HG03103 (cell line): ENCODE measurements around the gene VEZF1.

Source experiments
- ATAC-seq: cut with Tn5 transposase; IDR thresholded peaks from one replicate; pipeline ENCODE4 v1.9.1; 2021; ENCODE audit warnings: low read depth; ENCODE audit not compliant: unreplicated experiment

Gene VEZF1

GRCh38 chr17:57999496-58000017 lies 11.5 kb upstream of the VEZF1 start:
- ATAC-seq = peak; percentile 46

- ATAC-seq = no peak
Observed at GRCh38 chr17:57999010-57999495, 11.0 kb upstream of the VEZF1 start.

GRCh38 chr17:57997085-57997809 lies 9.2 kb upstream of the VEZF1 start:
- no peak for ATAC-seq

GRCh38 chr17:57995076-57995956 lies 7.3 kb upstream of the VEZF1 start:
- peak; percentile 59 for ATAC-seq

GRCh38 chr17:57994436-57994835 lies 6.4 kb upstream of the VEZF1 start:
- ATAC-seq = no peak

- ATAC-seq = no peak
Observed at GRCh38 chr17:57993471-57994365, 5.7 kb upstream of the VEZF1 start.

GRCh38 chr17:57991537-57991936 lies 3.5 kb upstream of the VEZF1 start:
- ATAC-seq = no peak

- no peak for ATAC-seq
Observed at GRCh38 chr17:57990037-57990436, 2.0 kb upstream of the VEZF1 start.

GRCh38 chr17:57988301-57989250 lies 522 bp upstream of the VEZF1 start:
- ATAC-seq = peak; percentile 65

GRCh38 chr17:57986841-57987580 lies 1.0 kb downstream of the VEZF1 start:
- ATAC-seq = no peak

- ATAC-seq = no peak
Observed at GRCh38 chr17:57985675-57985974, 2.4 kb downstream of the VEZF1 start.

- no peak for ATAC-seq
Observed at GRCh38 chr17:57984936-57985674, 2.9 kb downstream of the VEZF1 start.

- no peak for ATAC-seq
Observed at GRCh38 chr17:57984261-57984890, 3.7 kb downstream of the VEZF1 start.

- ATAC-seq = no peak
Observed at GRCh38 chr17:57983446-57983845, 4.6 kb downstream of the VEZF1 start.

- ATAC-seq = no peak
Observed at GRCh38 chr17:57982452-57983170, 5.4 kb downstream of the VEZF1 start.

GRCh38 chr17:57980522-57980921 lies 7.5 kb downstream of the VEZF1 start:
- no peak for ATAC-seq

GRCh38 chr17:57979076-57979475 lies 9.0 kb downstream of the VEZF1 start:
- ATAC-seq = no peak
